ENCODE data around the gene PDLIM5.

GRCh38 chr4:94515365-94515764 is 63.6 kb downstream of the PDLIM5 start:
- TF ChIP-seq CTCF (conservative IDR thresholded peaks at IDR 0.05; ENCODE audit: low read length) (no peak), EZH2phosphoT487 (IDR thresholded peaks at IDR 0.05; ENCODE audit: borderline replicate concordance) (no peak)
